ENCODE measurements around the gene PLLP.

Gene PLLP

DNA sequence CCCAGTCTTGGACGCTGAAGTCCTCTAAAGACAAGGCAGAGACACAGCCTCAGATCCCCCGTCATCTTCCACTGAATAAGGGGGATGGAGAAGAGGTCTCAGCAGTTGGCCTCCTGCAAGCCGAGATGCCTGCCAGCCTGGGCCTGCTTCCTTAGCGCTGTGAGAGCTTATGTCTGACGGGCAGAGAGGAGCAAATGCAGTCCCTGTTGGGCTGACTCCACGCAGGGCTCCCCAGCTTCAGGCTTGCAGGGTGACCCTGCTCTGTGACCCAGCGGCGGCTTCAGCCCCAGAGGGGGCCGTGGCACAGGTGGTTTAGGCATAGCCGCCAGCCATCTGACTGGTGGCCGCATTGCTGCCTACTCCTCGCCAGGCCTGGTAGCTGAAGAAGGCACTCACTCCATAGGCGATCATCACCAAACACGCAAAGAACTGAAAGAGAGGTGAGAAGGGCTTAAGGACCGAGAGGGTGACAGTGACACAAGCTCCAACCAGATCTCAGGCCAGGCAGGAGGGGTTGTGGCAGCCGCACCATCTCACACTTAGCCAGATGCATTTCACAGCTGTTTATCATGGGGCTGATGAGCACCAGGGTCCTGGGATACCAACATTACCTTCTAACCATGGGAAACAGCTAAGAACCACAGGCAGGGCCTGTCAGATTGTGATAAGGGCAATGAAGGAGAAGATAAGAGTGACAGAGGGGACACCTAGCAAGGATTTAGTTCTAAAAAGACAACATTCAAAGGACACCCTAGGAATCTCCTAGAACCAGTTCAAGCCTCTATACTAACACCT, 27.7 kb downstream of the PLLP start:
- no peak for DNase-seq (ENCODE audit: low spot score)

DNA sequence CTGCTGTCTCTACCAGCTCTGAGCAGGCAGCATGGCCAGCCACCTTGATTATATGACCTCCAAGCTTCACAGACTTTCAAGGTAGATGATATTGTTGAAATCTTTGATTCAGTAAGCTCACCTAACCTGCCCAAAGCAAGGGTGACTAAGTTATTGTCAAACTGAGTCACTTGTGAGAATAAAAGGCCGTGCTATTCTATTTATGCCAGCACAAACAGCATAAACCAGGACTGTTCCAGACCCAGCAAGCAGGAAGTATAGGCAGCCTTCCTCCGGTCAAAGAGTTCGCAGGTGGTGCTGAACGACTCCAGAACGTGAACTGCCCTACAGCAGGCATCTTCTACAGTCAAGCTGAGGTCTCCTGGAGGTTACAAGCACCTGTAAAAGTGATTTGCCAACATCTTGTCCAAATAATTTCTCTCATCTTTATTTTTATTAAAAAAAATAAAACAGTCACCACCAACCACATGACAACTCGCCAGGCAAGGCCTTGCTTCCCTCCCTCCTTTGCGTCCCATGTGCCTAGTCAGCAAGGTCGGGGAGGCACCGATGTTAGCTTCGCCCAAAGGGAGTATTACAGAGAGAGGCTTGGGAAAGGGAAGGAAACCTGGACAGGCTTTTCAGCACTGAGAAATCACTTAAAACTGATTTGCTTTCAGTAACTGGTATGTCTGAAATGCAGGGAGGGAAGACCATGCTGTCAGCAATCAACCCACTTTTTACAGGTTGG, 28.6 kb downstream of the PLLP start:
- no peak for DNase-seq (ENCODE audit: low spot score)

GRCh38 chr16:57253466-57253865, 31.0 kb downstream of the PLLP start:
- DNase-seq (ENCODE audit: low spot score), result no peak

DNA sequence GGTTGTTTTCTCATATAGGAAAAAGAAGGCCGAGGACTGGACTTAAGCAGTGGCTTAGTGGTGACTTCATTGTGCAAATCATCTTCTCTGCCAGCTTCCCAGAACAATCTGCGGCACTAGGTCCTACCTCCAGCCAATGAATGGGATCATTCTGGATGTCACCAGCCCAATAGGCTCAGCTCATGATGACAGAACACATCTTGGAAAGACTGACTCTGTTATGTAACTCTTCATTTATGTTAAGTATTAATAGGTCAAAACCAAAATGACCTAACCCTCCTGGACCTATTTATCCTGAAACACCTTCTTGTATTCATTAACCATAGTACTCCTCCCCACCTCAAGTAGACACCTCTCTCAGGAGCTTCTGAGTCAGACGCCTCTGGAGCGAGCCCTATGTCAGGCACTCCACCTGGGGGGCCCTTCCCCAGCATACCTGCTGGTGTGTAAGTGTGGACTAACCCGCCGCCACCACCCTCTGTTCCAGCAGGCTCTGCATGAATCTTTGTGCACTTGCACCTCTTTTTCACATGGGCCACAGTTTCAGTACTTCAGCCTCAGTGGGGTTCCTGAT, 32.2 kb downstream of the PLLP start:
- DNase-seq (ENCODE audit: low spot score), result no peak

DNA sequence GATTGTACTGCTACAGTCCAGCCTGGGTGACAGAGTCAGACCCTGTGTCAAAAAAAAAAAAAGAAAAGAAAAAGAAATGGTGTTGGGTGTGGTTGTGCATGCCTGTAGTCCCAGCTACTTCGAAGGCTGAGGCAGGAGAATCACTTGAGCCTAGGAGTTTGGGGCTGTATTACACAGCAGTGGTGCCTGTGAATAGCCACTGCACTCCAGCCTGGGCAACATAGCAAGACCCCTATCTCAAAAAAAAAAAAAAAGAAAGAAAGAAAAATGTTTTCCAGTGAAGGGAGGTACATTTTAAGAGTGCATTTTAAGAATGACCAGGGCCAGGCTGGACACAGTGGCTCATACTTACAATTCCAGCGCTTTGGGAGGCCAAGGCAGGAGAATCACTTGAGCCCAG, 33.1 kb downstream of the PLLP start:
- DNase-seq (ENCODE audit: low spot score), result no peak

DNA sequence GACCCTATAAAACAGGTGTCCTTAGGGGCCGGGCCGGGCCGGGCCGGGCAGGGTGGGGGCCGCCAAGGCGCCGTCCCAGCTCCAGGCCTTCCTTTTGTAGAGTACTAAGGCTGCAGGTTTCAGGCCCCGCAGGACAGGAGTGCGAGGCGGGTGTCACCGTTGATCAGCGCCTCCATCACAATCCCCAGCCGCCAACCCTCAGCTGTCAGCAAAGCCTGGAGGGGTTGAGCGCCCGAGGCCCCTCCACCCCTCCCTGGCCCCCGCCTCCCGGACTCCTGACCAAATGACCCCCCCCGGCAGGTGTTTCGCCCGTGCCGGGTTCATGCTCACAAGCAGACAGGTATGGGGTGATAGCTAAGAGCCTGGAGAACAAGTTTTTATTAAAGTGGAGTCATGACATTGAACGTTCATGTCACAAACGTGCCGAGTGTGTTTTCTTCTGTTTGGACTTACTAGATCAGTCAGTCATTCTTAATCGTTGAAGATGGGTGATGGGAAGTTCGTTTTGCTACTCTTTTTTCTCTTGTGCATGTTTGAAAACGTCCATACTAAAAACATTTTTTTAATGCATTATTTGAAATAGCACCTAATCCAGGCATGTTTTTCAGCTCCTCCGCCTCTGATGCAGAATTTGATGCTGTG, 38.9 kb downstream of the PLLP start:
- peak; percentile 32 for DNase-seq (ENCODE audit: low spot score)

DNA sequence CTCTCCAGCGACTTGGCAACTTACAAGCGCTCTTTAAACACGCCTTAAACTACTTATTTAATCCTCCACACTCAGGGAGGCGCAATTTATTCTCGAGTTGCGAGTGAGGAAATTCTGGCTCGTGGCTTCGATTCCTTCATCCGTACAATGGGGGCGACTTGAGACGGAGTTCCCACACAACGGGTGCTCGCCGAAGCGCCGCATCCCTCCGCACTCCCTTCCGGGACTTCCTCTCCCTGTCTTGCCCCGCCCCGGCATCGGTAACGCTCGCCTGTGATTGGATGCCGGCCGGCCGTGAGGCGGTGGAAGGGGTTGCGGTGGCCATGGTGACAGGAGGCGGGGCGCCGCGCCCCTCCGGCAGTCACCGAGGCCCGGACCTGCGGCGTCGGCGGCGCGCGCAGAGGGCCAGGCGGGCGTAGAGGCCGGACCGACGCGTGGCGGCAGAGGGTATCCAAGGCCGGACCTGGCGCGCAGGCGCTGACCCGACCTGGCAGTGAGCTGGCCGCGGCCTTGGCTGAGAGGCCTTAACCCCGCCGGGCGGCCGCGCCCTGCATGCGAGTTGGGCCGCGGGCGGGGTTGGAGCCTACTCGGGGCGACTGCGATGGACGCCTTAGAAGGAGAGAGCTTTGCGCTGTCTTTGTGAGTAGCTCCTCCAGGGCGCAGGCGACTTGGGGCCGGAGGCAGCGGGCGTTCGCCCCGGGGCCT, 39.6 kb downstream of the PLLP start, which contains the start of gene ARL2BP:
TSS of gene ARL2BP (plus strand) at position 493 of the 705 bp plus-strand sequence. CDS start at position 602, 109 bp downstream.
- DNase-seq (ENCODE audit: low spot score), result peak; percentile 94

DNA sequence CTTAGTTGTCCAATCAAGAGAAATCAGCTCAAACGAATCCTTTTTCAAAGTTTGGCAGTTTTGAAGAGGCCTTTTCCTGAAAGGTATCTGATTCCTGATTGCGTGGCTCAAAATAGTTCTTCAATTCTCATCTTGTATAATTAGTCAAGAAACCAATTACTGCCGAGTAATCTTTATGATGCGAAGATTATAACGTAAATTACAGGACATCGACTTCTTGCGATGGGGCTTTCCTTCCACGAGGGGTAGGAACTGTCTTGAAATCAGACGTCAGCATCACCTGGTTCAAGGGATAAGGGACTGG, 40.1 kb downstream of the PLLP start:
- no peak for DNase-seq (ENCODE audit: low spot score)

GRCh38 chr16:57242650-57243049, 41.8 kb downstream of the PLLP start:
- no peak for DNase-seq (ENCODE audit: low spot score)

DNA sequence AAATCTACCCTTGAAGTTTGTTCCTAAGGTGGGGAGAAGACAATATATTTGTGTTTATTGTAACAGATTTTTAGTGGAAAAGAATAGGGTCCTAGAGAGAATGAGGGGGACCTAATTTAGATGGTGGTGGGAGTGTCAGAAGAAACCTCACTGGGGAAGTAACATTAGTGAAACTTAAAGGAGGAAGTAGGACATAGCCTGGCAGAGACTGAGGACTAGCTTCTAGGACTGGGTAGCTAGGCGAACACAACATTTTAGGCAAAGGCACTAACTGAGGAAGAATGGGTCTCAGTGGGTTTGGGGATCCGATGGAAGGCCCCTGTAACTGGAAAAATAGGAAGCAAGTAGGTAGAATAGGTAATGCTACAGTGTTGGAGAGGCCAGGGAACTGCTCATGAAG, 43.6 kb downstream of the PLLP start:
- DNase-seq (ENCODE audit: low spot score), result no peak

- no peak for DNase-seq (ENCODE audit: low spot score)
These were observed 45.4 kb downstream of the PLLP start for GRCh38 chr16:57239107-57239506.

- no peak for DNase-seq (ENCODE audit: low spot score)
These were observed 45.8 kb downstream of the PLLP start for GRCh38 chr16:57238682-57239081.

DNA sequence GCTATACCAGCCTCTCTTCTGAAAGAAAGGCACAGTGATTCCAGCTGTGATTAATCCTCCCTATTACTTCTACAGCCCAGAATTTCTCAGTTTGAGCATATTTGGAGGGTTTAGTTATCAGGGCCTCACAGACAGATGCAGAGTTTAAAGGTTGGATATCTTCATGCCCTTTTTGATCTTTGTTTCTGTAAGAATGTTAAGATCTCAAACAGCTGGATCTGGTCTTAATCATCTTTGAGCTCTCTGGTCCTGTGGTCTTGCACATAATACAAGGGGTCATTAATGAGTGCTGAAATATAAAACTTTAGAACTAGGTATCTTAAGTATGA, 48.5 kb downstream of the PLLP start:
- DNase-seq (ENCODE audit: low spot score), result no peak

- no peak for DNase-seq (ENCODE audit: low spot score)
These were observed 49.1 kb downstream of the PLLP start for GRCh38 chr16:57235128-57236021.

- no peak for DNase-seq (ENCODE audit: low spot score)
These were observed 49.8 kb downstream of the PLLP start for GRCh38 chr16:57234707-57235092.

GRCh38 chr16:57233944-57234706, 50.3 kb downstream of the PLLP start:
- DNase-seq (ENCODE audit: low spot score), result no peak

DNA sequence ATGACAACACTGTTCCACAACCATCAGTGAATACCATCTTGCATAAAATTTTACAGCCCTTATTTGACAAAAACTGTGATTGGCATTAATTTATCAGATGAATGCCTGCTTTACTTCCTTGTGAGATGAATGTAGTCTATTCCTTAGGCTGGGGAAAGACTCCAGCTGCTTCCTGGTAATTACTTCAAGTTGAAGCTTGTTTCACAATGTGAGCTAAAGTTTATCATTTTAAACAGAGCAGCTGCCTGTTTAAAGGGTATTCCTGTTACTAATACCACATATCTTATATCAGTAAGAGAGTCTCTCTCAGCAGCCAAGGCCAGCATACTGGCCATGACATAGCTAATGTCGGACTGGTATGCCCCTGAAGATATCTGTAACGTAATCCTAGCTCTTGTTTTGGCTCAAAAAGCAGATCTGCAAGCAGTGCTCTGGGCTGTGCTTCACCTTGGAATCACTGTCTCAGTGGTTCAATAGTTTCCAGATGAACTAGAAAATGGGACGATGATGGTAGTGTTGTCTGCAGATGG, 52.6 kb downstream of the PLLP start:
- DNase-seq (ENCODE audit: low spot score), result no peak

GRCh38 chr16:57229079-57229478, 55.4 kb downstream of the PLLP start:
- DNase-seq (ENCODE audit: low spot score), result no peak

DNA sequence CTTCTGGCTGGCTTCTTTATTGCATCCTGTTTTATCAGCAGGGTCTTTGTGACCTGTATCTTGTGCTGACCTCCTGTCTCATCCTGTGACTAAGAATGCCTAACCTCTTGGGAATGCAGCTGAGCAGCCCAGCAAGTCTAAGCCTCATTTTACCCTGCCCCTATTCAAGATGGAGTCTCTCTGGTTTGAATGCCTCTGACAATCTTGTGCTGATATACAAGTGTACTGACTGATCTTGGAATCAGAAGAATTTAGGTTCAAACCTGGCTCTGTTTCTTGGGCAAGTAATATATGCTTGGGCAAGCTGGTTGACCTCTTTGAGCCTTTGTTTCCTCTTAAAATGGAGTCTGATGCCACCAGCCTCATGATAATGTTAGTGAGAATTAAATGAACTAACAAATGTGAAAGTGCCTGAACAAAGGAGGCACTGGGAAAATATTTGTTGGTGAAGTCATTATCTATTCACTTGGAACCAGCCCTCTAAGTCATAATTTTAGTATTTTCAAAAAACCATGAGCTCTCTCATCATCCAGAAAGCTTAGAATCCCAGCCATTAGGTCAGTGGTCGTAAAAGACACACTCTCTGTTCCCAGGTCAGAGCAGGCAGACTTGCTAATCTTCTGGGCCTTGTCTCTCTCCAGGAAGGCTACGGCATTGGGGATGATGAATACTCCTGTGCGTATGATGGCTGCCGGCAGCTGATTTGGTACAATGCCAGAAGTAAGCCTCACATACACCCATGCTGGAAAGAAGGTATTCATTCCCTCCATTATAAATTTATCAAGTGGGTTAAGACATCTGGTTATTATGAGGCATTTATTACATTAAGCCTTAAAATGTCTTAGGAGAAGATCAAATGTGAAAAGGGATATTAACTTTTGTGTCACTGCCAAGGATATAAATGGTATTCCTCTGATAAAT, 57.5 kb downstream of the PLLP start:
- DNase-seq (ENCODE audit: low spot score), result no peak
